ENCODE measurements around the gene RHBDD3. TPM values are rescaled to one million over a fixed set of nuclear protein-coding genes. Genes with fewer than 3 reads are reported as not detected.

The RHBDD3 gene
- polyA plus RNA-seq, 3 donors, result 4.0 to 11.1 (median 4.8) TPM

DNA sequence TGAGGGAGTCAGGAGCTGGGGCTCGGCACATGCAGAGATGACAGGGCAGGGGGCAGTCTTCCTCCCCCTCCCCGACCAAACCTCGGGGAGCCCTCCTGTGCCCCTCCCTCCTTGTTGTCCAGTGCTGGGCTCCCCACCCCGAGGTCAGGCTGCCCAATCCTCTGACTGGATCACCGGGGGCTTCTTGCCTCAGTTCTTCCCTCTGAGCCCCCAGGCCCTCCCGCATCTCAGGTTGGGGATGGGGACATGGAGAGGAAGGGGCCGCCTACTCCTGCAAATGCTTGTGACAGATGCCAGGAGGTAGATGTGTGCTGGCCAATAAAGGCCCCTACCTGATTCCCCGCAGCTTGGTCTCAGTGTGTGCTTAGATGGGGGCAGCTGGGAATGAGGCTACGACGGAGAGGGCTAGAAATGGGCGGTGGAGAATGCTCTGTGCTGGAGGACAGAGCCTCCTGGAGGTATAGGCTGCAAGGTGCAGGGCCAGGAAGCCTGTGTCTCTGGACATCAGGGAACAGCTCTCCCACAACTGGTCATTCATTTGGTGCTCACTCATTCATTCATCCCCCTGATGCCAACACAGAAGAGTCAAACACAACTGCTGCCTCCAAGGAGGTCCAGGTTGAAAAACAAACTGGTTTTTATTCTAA, 8.4 kb downstream of the RHBDD3 start:
- Mint-ChIP-seq H3K4me3 (no peak overlapping the region), H3K27me3 (ENCODE audit: low read depth in 3 of 3) (peaks cover 0 to 5% (median 2%) of the 10 kb centered on the region in 3 donors), H3K36me3 (peaks cover 7 to 13% of the 10 kb centered on the region in 2 donors), H3K4me1 (no peaks in the 10 kb centered on the region), H3K27ac (peak overlapping the region in 1 of 7 donors; percentile 38), H3K9me3 (no peaks in the 10 kb centered on the region)
- H3K9me3 ChIP-seq (replicated peaks in 1 of 2; ENCODE audit: control insufficient read depth in 1 of 2, insufficient read depth in 1 of 2, low read length in 2 of 2), result no peaks in the 10 kb centered on the region
- WGBS (ENCODE audit: insufficient coverage), result 100% methylated on average over 3 of the region's 11 CpGs
- H3K27ac ChIP-seq (ENCODE audit: low read depth in 1 of 2, low read length in 2 of 2), result no peak overlapping the region
- H4K20me1 ChIP-seq (ENCODE audit: insufficient read depth, low read length), result no peaks in the 10 kb centered on the region
- intact Hi-C loops (cut with micrococcal nuclease), result no loop called here
- no peak overlapping the region for H3K4me2 ChIP-seq (replicated peaks; ENCODE audit: extremely low read depth, low read length, poor library complexity, severe bottlenecking)
- no peaks in the 10 kb centered on the region for H3K27me3 ChIP-seq (ENCODE audit: control insufficient read depth in 2 of 2, insufficient read depth in 2 of 2, low read length in 2 of 2)
- no peak for DNase-seq
- H2AFZ ChIP-seq (ENCODE audit: insufficient read depth, low read depth, low read length, poor library complexity, severe bottlenecking), result no peak overlapping the region
- H3K4me3 ChIP-seq (replicated peaks in 1 of 3; ENCODE audit: low read depth in 2 of 3, low read length in 3 of 3), result no peak overlapping the region
- TF ChIP-seq CTCF (IDR thresholded peaks at IDR 0.05), result no peak
- no peaks in the 10 kb centered on the region for H3K4me1 ChIP-seq (ENCODE audit: control insufficient read depth in 1 of 2, insufficient read depth in 2 of 2, low read length in 2 of 2)
- H3K36me3 ChIP-seq (replicated peaks in 1 of 2; ENCODE audit: control insufficient read depth in 1 of 2, insufficient read depth in 2 of 2, low read length in 2 of 2), result peaks cover 0 to 11% of the 10 kb centered on the region in 2 donors
- H3K79me2 ChIP-seq (ENCODE audit: insufficient read depth, low read length), result no peaks in the 10 kb centered on the region
- no peak overlapping the region for H3K9ac ChIP-seq (ENCODE audit: insufficient read depth, low read length, poor library complexity, severe bottlenecking)

- no peak for TF ChIP-seq CTCF (IDR thresholded peaks at IDR 0.05)
- Histone ChIP-seq H3K4me2 (replicated peaks; ENCODE audit: extremely low read depth, low read length, poor library complexity, severe bottlenecking) (no peak overlapping the region), H3K4me1 (ENCODE audit: control insufficient read depth in 1 of 2, insufficient read depth in 2 of 2, low read length in 2 of 2) (no peaks in the 10 kb centered on the region), H3K79me2 (ENCODE audit: insufficient read depth, low read length) (no peaks in the 10 kb centered on the region), H3K27me3 (ENCODE audit: control insufficient read depth in 2 of 2, insufficient read depth in 2 of 2, low read length in 2 of 2) (no peaks in the 10 kb centered on the region), H2AFZ (ENCODE audit: insufficient read depth, low read depth, low read length, poor library complexity, severe bottlenecking) (no peak overlapping the region), H3K4me3 (replicated peaks in 1 of 3; ENCODE audit: low read depth in 2 of 3, low read length in 3 of 3) (no peak overlapping the region), H3K9me3 (replicated peaks in 1 of 2; ENCODE audit: control insufficient read depth in 1 of 2, insufficient read depth in 1 of 2, low read length in 2 of 2) (no peaks in the 10 kb centered on the region), H3K36me3 (replicated peaks in 1 of 2; ENCODE audit: control insufficient read depth in 1 of 2, insufficient read depth in 2 of 2, low read length in 2 of 2) (peaks cover 0 to 4% of the 10 kb centered on the region in 2 donors), H4K20me1 (ENCODE audit: insufficient read depth, low read length) (no peaks in the 10 kb centered on the region), H3K27ac (ENCODE audit: low read depth in 1 of 2, low read length in 2 of 2) (no peak overlapping the region), H3K9ac (ENCODE audit: insufficient read depth, low read length, poor library complexity, severe bottlenecking) (no peak overlapping the region)
- no peak overlapping the region for H3K4me3 Mint-ChIP-seq
- H3K9me3 Mint-ChIP-seq, result no peaks in the 10 kb centered on the region
- 96% methylated on average over 16 of the region's 17 CpGs for WGBS (ENCODE audit: insufficient coverage)
- H3K36me3 Mint-ChIP-seq, result peaks cover 5 to 13% of the 10 kb centered on the region in 2 donors
- no peaks in the 10 kb centered on the region for H3K4me1 Mint-ChIP-seq
- DNase-seq, result no peak
- peaks cover 0 to 5% (median 2%) of the 10 kb centered on the region in 3 donors for H3K27me3 Mint-ChIP-seq (ENCODE audit: low read depth in 3 of 3)
- intact Hi-C loops (cut with micrococcal nuclease), result no loop called here
- peak overlapping the region in 1 of 7 donors; percentile 38 for H3K27ac Mint-ChIP-seq
Measured at GRCh38 chr22:29258407-29259252, 9.2 kb downstream of the RHBDD3 start.

Data from CD14-positive monocyte (primary cell).